Islet precursor cell (in vitro differentiated cells): ENCODE results near the gene RABGAP1L.
"Not testable (repeated sequence)": the region's sequence is repeated elsewhere in the genome, so short reads cannot be mapped to it uniquely, and the experiment has no call there.

Experiments used
- DNase-seq: peaks from one replicate; pipeline ENCODE4 v3.0.0-alpha.2; 2018

The RABGAP1L gene

GRCh38 chr1:174156437-174156836 lies 2.9 kb upstream of the RABGAP1L start:
- DNase-seq = no peak

- DNase-seq = no peak
Measured at GRCh38 chr1:174157157-174157806, 2.0 kb upstream of the RABGAP1L start.

GRCh38 chr1:174158767-174159251 lies 511 bp upstream of the RABGAP1L start:
- DNase-seq = peak; percentile 52

- DNase-seq = peak; percentile 72
Measured at GRCh38 chr1:174160109-174160473, 771 bp downstream of the RABGAP1L start.

GRCh38 chr1:174160603-174161002 lies 1.3 kb downstream of the RABGAP1L start:
- no peak for DNase-seq

GRCh38 chr1:174161813-174162212 lies 2.5 kb downstream of the RABGAP1L start:
- no peak for DNase-seq

GRCh38 chr1:174164826-174165225 lies 5.5 kb downstream of the RABGAP1L start:
- no peak for DNase-seq

GRCh38 chr1:174165471-174166137 lies 6.3 kb downstream of the RABGAP1L start:
- DNase-seq = no peak

- DNase-seq = no peak
Measured at GRCh38 chr1:174166530-174167264, 7.4 kb downstream of the RABGAP1L start.

GRCh38 chr1:174167265-174167803 lies 8.0 kb downstream of the RABGAP1L start:
- DNase-seq = no peak

- DNase-seq = no peak
Measured at GRCh38 chr1:174169342-174169741, 10.0 kb downstream of the RABGAP1L start.

GRCh38 chr1:174171073-174171472 lies 11.8 kb downstream of the RABGAP1L start:
- no peak for DNase-seq

- DNase-seq = no peak
Measured at GRCh38 chr1:174174461-174175329, 15.4 kb downstream of the RABGAP1L start.

GRCh38 chr1:174178459-174178858 lies 19.1 kb downstream of the RABGAP1L start:
- not testable (repeated sequence) for DNase-seq

- DNase-seq = no peak
Measured at GRCh38 chr1:174189428-174190062, 30.2 kb downstream of the RABGAP1L start.

GRCh38 chr1:174190691-174191199 lies 31.4 kb downstream of the RABGAP1L start:
- no peak for DNase-seq

GRCh38 chr1:174191349-174191862 lies 32.1 kb downstream of the RABGAP1L start:
- no peak for DNase-seq

- DNase-seq = peak; percentile 84
Measured at GRCh38 chr1:174194461-174194860, 35.1 kb downstream of the RABGAP1L start.

- no peak for DNase-seq
Measured at GRCh38 chr1:174197088-174197487, 37.8 kb downstream of the RABGAP1L start.

- DNase-seq = no peak
Measured at GRCh38 chr1:174197547-174197946, 38.2 kb downstream of the RABGAP1L start.

- DNase-seq = no peak
Measured at GRCh38 chr1:174198202-174198601, 38.9 kb downstream of the RABGAP1L start.

- no peak for DNase-seq
Measured at GRCh38 chr1:174200746-174201145, 41.4 kb downstream of the RABGAP1L start.
